Activated CD4-positive, alpha-beta T cell treated with anti-CD3 and anti-CD28 coated beads, Interleukin-2, amount 50 U/mL, for 1 hour (primary cell): ENCODE measurements around the gene CMPK1.

ENCODE experiments used
- DNase-seq: peaks from one replicate; pipeline ENCODE4 v3.0.0-alpha.2; 2020

The CMPK1 gene

DNA sequence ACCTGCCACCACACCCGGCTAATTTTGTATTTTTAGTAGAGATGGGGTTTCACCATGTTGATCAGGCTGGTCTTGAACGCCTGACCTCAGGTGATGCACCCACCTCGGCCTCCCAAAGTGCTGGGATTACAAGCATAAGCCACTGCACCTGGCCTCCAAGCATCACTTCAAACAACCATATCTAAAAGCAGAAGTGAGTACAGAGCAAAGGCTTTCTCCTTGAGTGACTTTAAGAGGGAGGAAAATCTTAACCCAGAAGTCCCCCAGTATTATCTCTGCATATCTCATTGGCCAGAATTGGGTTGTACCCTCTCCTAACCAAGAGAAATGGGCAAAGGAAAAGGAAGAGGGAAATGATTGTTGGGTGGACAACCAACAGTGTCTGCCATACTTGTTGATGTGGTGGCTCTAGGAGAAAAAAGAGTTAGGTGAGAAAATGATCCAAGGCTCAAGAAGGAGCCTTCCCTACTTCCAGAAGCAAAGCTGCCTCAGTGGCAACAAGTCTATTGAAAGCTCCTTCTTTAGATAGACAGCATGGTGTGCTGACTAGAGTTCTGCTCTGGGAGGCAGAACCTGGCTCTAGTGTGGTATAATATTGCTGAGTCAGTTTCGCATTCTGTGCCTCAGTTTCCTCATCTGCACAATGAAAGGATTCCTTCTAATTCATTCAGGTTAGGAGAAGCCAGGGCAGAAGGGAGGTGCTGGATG is 65.7 kb downstream of the CMPK1 start:
- DNase-seq: no peak

- no peak for DNase-seq
Measured at GRCh38 chr1:47399846-47400155, 66.2 kb downstream of the CMPK1 start.

DNA sequence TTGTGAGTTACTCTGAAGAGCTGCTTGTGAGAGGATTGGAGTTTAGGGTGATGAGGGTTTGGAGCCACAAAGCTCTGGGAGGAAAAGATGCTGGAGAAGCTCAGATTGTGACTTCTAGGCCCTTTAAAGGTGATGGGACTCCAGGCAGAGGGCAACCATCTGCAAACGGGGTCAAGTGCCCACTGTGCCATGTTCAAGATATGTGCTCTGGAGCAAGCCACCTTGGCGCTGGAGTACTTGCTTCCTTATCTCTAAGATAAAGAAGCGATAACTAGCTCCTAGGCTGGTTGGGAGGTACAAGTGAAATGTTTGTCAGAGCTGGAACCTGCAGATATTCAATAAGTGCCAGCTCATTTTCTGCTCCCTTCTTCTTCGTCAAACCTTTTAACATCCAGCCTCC is 68.2 kb downstream of the CMPK1 start:
- DNase-seq: no peak

GRCh38 chr1:47402591-47402990 is 69.0 kb downstream of the CMPK1 start:
- no peak for DNase-seq

GRCh38 chr1:47403321-47403910 is 69.8 kb downstream of the CMPK1 start:
- no peak for DNase-seq

GRCh38 chr1:47405697-47406096 is 72.1 kb downstream of the CMPK1 start:
- DNase-seq: no peak

DNA sequence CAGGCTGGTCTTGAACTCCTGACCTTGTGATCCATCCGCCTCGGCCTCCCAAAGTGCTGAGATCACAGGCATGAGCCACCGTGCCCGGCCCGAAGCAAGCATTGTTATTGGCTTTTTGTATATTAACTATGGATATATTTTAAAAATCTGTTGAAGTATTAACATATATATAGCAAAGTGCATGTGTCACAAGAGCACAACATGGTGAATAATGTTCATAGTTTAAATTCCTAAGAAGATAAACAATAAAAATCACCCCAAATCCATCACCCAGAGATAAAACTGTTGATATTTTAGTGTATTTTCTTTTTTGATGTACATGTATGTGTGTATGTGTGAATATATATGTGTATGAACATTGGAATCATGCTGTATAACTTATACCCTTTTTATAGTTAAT is 73.4 kb downstream of the CMPK1 start:
- DNase-seq: no peak

DNA sequence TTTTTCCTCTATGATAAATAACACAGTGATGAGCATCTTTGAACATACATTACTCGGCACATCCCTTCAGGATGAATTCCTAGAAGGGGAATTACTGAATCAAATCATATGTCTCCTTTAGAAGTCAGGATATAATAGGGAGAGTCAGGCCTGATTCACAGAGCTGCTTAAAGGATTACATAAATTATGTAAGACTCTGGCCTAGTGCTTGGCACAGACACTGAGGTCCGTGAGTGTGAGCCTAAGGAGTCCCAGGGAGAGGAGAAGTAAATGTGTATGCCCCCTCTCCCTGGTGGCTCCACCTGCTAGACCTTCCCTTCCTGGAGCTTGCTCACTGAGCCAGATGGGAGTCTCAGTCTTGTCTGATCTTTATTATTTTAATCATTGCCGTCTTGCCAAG is 73.9 kb downstream of the CMPK1 start:
- no peak for DNase-seq

DNA sequence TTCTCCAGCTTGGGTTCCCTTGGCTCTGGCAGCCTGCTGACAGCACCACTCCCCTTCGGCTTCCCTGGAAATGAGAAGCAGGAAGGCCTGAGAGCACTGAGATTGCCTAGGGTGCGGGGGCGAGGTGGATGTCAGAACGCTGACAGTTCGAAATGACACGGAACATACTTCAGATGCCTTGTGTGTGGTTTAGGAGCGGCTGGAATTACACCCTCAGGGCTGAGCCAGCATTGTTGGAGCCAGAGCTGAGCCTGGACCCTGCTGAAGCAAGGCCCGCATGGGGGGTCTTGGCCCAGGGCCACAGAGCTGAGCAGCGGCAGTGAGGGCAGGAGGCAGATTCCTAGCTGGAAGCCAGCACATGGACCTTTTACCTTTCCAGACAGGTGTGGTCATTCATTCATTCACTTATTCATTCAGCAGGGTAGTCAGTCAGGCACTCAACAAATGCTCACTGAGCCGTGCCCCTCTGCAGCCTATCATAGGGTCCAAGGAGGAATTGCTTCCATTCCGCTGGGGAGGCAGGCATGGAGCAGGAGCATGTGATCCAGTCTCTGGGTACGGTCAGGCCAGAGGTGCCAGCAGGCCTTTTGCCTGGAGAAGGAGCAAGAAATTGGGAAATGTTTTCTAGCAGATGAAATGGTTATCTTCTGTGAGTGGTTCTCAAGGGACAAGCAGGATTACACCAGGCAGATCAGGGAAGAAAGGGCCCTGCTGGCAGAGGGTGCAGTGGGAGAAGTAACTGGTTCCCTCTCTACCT is 75.9 kb downstream of the CMPK1 start:
- no peak for DNase-seq

DNA sequence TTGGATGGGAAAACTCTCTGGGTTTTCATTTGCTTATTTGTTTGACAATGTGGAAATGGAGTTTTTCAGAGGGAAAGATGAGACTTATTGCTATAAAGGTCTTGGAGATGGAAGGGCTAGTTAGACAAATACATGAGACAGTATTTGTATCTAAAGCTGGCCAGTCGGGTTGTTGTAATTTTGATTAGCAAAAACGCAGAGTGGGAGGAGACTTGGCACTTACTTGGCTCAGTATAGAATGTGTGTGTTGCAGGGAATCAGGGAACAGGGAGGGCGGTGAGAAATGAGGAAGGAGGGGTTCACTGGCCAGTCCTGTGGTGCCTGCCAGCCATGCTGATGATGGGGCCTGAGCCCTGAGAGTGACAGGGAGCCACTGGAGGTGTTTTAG is 76.5 kb downstream of the CMPK1 start:
- no peak for DNase-seq

GRCh38 chr1:47411436-47411835 is 77.8 kb downstream of the CMPK1 start:
- no peak for DNase-seq

DNA sequence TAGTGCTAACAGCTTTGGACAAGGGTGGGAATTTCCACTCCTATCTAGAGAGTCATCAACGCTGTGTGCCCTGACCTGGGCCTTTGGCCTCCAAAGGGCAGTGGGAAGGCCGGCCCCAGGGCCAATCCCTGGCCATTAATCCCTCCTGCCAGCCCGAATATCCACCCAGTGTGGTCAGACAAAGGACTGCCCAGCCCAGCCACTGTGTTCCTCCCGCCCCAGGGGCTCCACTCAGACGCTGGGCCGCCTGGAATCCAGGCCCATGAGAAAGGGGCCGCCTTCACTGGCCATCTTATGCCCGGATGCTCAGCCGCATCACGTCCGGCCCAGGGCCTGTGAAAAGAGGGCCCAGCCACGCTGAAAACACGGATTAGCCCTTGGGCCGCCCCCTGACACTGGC is 78.8 kb downstream of the CMPK1 start:
- DNase-seq: no peak

GRCh38 chr1:47415728-47416318 is 82.2 kb downstream of the CMPK1 start, which contains the start of gene FOXE3:
Gene FOXE3, plus strand, starts transcription at chr1:47416285. Its CDS starts 31 bp downstream, at chr1:47416316.
- DNase-seq: no peak

DNA sequence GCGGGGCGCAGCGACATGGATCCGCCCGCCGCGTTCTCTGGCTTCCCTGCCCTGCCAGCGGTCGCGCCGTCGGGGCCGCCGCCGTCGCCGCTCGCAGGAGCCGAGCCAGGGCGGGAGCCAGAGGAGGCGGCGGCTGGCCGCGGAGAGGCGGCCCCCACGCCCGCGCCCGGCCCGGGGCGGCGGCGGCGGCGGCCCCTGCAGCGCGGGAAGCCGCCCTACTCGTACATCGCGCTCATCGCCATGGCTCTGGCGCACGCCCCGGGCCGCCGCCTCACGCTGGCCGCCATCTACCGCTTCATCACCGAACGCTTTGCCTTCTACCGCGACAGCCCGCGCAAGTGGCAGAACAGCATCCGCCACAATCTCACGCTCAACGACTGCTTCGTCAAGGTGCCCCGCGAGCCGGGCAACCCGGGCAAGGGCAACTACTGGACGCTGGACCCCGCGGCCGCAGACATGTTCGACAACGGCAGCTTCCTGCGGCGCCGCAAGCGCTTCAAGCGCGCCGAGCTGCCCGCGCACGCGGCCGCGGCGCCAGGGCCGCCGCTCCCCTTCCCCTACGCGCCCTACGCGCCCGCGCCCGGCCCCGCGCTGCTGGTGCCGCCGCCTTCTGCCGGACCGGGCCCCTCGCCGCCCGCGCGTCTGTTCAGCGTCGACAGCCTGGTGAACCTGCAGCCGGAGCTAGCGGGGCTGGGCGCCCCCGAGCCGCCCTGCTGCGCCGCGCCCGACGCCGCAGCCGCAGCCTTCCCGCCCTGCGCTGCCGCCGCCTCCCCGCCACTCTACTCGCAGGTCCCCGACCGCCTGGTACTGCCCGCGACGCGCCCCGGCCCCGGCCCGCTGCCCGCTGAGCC is 83.0 kb downstream of the CMPK1 start:
- DNase-seq: no peak

- DNase-seq: no peak
Measured at GRCh38 chr1:47417170-47418044, 83.8 kb downstream of the CMPK1 start.

DNA sequence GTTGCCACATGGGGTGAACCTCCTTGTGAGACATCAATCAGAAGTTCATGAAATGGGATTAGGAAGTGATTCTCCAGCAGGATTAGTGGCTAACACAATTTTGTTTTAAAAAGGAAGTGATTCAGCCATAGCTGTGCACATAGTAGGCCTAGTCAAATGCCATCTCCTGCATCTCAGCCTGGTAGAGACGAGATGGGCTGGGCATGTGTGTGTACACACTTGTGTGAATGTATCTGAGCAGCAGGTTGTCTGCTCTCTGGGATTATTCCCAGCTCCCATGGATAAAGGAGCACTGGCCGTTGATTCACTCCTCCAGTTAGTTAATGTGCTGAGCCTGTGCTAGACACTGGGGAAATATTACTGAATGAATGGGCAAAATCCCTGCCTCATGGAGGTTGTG is 84.5 kb downstream of the CMPK1 start:
- no peak for DNase-seq

GRCh38 chr1:47418681-47419325 is 85.2 kb downstream of the CMPK1 start:
- no peak for DNase-seq

- no peak for DNase-seq
Measured at GRCh38 chr1:47420547-47420946, 87.0 kb downstream of the CMPK1 start.

DNA sequence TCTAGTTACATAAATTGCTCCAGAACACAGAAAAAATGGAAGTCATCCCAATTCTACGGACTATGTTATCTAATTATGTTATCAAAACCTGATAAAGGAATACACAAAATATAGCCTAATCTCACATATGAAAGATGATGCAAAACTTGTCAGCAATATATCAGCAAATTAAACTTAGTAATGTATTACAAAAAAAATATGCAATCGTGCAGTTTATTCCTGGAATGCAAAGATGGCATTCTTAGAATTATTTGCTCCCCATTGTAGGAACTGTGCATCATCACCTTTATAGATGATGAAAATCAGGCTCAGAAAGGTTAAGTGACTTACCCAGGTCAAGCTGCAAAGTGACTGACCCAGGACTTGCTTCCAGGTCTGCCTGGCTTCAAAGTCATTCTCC is 90.3 kb downstream of the CMPK1 start:
- no peak for DNase-seq

- no peak for DNase-seq
Measured at GRCh38 chr1:47424336-47424982, 90.9 kb downstream of the CMPK1 start.
